GM12874 (cell line): ENCODE measurements around the gene SYNDIG1L.

Experiments used
- TF ChIP-seq, protein P1 (sequence below): IDR thresholded peaks from 2 replicates; pipeline ENCODE4 v1.5.1; 2011; ENCODE audit warnings: low read depth, mild to moderate bottlenecking, control low read depth, low read length, moderate library complexity; ENCODE audit not compliant: insufficient read depth

Gene SYNDIG1L

DNA sequence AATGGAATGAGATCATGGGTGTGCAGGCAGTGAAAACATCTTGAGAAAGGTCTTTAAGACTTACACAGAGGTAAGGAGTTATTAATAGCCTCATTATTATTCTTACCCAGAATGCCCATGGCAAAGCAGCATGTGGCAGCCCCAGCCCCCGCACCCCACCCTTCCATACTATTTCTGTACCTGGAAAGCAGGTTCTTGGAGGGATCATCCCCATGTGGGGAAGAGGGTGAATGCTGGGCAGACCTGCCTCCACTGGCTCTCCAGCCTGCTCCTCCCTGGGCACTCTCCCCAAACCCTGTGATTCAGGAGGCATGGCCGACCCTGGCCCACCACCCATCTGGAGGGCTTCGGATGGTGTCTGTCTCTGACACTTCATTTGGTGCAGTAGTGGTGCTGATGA lies 38.8 kb upstream of the SYNDIG1L start:
- TF ChIP-seq, protein P1, sequence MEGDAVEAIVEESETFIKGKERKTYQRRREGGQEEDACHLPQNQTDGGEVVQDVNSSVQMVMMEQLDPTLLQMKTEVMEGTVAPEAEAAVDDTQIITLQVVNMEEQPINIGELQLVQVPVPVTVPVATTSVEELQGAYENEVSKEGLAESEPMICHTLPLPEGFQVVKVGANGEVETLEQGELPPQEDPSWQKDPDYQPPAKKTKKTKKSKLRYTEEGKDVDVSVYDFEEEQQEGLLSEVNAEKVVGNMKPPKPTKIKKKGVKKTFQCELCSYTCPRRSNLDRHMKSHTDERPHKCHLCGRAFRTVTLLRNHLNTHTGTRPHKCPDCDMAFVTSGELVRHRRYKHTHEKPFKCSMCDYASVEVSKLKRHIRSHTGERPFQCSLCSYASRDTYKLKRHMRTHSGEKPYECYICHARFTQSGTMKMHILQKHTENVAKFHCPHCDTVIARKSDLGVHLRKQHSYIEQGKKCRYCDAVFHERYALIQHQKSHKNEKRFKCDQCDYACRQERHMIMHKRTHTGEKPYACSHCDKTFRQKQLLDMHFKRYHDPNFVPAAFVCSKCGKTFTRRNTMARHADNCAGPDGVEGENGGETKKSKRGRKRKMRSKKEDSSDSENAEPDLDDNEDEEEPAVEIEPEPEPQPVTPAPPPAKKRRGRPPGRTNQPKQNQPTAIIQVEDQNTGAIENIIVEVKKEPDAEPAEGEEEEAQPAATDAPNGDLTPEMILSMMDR: no peak

DNA sequence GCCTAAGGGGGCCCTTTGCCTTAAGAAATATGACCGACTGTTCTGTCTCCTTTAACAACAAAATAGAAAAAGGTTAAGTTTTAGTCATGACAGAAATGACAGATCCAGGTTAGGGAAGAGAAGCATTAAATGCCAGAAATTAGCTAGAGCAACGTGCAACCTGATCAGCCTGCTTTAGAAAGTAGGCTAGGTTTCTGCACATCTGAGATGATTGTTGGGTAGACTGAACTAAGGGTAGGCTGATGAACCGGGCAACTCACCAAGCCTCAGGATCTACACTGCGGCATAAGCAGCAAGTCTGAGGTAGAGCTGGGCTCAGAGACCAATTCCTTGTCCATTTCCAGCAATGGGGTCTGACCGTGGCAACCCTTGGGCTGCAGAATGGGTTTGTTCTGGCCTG lies 37.7 kb upstream of the SYNDIG1L start:
- TF ChIP-seq, protein P1: no peak

DNA sequence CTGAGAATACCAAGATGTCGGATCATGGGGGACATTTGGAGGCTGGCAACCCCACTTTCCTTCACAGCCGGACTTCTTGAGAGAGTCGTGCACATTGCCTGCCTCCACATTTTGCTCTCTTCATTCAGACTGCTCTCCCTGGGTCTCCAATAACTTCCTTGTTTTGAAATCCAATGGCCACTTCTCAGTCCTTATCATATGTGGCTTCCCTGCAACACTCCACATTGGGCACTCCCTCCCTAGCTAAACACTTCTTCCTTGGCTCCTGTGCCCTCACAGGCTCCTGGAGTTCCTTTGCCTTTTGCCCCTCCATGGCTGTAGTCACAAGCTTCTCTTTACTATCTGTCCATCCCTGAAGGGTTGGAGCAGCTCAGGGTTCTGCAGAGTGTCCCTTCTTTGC lies 37.0 kb upstream of the SYNDIG1L start:
- TF ChIP-seq, protein P1: no peak

DNA sequence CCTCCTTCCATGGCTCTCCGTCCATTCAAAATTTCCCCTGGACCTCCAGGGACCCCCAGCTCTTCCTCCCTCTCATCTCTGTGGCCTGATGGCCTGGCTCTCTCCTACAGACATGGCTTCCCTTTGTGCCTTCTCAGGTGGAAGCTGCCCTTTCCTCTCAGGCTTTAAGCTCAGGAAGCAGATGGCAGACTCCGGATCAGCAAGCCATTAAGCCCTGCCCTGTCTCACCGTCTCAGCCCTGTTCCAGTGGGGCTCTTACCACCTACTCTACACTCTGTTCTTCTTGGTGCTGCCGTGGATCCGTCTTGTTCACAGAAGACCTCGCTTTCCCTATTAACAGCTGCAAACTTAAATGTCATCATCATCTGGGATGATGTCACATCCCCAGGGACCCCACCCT lies 34.0 kb upstream of the SYNDIG1L start:
- TF ChIP-seq, protein P1: no peak

DNA sequence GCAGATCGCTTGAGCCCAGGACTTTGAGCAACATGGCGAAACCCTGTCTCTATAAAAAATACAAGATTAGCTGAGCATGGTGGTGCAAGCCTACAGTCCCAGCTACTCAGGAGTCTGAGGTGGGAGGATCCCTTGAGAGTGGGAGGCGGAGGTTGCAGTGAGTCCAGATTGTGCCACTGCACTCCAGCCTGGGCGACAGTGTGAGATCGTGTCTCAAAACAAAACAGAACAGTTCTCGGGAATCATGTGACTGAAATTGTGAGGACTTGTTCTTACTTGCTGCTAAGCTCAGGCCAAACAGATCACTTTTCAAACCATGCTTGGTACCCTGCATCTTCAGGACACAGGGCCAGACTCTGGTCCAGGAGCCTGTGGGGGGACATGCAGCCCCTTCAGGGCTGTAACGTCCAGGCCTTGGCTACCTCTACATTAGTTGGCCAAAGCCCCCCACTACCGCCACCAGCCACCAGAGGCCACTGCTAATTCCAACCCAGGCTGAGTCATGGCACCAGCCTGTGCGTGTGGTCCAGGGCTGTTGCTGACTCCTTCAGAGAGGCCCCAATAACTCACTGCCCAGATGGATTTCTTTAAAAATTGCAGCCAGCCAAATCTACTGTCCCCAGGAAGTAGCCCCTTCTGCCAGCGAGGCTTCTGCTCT lies 33.4 kb upstream of the SYNDIG1L start:
- TF ChIP-seq, protein P1: peak; percentile 75

DNA sequence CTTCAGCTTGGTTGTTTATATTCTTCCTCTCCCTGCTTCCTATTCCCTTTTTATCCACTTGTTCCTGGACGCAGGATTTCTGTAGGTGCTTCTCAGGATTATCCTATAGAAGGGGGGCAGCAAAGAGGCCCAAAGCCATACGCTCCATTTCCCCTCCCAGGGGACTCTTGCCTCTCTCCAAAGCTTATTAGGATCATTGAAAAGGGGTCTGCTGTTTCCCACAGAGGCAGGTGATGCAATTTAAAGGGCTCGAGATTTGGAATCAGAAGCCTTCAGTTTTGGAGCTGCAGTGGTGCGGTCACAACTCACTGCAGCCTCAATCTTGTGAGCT lies 31.5 kb upstream of the SYNDIG1L start:
- TF ChIP-seq, protein P1: no peak

DNA sequence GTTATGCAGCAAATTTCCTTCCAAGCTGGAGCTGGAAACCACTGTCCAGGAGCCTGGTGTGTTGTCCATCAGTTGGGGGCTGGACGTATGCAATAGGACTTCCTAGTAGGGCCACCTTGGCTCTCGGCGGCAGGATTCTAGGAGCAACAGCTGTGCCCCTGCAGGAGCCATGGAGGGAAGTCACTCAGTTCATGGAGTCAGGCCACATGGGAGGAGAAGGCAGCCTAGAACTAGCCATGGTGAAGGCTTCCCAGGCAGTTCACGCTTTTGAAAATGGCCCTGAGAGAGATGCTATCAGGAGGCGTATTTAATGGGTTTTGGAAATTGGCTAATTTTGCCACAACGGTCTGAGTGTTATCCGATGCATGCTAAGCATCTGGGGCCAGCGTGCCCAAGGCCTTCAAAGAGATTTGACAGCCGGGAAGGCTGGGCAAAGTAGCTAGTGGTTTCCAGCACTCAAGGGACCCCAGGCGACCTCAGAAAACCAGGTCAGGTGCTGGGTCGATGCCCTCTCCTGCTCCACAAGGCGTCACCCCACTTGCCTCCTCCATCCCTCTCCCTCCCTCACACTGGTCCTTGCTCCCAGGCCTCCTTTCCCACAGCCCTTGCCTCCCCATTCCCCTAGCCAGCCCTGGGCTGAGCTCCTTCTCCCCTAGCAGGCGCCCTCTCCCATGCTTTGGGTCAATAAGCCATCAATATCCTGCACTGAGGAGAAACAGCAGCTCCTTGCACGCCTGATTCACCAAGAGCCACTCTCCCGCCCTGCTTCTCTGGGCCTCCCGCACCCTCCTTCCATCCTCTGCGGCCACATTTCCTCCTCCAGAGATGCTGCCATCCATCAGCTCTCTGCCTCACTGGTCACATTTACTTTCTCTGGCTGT lies 30.9 kb upstream of the SYNDIG1L start:
- TF ChIP-seq, protein P1: no peak
